ENCODE results near the gene RASGRF1.

DNA sequence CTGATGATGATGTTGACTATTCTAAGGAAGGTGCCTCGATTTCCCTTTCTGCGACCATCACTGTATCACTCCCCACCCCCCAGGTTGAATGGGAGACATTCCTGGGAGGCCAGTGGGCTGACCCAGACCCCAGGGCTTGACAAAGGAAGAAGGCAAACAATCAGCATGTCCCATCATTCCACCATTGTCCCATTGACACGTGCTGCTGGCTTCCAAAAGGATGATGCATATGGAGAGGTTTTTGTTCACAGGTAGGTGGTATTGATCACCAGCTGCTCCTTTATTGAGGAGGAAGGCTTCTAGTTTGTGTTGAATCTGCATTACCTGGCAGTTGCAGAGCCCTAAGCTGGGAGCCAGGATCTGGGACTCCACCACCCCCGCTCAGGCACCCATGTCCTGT lies 30.4 kb downstream of the RASGRF1 start:
- no peak for TF ChIP-seq CTCF (IDR thresholded peaks at IDR 0.05)
- no peak for TF ChIP-seq POLR2AphosphoS5 (IDR thresholded peaks at IDR 0.05; ENCODE audit: insufficient read depth in 1 of 2, low read depth in 1 of 2)
- no peak for TF ChIP-seq POLR2A (IDR thresholded peaks at IDR 0.05)
